HG02763 (cell line): ENCODE data around the gene MGARP.
"Not testable (repeated sequence)": the region's sequence is repeated elsewhere in the genome, so short reads cannot be mapped to it uniquely, and the experiment has no call there.

Source experiments
- ATAC-seq: cut with Tn5 transposase; IDR thresholded peaks from one replicate; pipeline ENCODE4 v1.9.1; 2021; ENCODE audit warnings: mild to moderate bottlenecking, moderate library complexity; ENCODE audit not compliant: unreplicated experiment

The MGARP gene

DNA sequence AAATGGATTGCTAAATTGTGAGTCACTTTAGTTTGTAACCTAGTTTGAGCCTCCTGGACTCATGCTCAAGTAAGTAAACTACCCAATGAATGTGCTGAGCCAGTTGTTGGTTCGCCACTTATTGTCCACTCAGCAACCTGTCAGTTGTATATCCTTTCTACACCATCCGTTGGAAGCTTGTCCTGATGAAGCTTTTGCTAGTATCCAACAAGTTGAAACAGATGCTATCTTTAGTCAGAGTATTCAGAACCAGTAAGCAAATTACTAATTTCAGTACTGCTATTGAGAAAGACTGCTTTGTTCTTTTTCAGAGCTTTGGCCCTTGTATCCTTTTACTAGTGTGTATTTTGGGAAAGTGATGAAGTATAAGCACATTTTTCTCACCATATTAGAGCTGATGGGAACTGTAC, 17.0 kb upstream of the MGARP start:
- ATAC-seq, result no peak

DNA sequence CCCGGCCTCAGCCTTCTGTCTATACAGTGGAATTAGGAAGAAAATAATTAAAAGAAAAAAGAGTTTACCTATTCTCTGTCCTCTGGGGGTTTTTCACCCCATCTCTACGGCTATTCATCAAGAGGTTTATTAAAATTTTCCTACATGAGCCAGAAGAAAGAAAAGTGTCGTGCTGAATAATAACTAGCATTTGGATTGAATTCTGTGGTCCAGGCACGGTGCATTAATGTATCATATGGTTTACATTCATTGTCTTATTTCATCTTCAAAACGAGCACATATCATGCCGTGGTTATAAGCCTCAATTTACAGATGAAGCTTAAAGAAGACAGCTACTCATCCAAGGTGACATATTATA, 15.9 kb upstream of the MGARP start:
- ATAC-seq, result no peak

DNA sequence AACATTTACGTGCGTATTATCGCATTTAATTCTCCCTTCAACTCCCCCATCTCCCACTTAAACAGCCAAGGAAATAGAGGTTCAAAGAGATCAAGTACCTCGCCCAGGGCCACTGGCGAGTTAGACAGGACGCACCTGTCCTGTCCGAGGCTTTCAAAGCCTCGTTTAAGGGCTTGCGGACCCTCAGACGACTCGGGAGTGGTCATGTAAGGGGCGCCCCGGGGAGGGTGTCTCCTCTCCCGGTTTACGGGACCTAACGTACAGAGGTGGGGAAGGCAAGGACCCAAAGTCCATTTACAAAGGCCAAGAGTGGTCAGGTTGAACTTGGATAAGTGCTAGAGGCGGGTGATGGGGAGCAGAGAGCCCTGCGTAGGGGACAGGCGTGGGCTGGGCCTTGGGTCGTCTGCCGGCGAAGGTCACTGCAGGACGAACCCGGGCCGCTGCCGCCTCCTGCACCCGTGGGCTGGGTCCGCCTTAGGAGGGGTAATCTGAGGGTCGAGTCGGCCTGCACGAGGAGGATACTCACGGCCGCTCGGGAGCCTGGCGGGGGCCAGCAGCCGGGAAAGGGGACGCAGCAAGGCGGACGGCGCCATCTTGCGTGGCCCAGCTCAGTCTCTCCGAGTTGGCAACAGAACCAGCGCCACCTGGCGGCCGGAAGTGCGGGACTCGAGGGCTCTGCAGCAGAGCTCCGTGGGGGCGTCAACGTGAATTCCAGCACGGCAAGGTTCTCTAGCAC, 15.3 kb upstream of the MGARP start:
- peak; percentile 95 for ATAC-seq

DNA sequence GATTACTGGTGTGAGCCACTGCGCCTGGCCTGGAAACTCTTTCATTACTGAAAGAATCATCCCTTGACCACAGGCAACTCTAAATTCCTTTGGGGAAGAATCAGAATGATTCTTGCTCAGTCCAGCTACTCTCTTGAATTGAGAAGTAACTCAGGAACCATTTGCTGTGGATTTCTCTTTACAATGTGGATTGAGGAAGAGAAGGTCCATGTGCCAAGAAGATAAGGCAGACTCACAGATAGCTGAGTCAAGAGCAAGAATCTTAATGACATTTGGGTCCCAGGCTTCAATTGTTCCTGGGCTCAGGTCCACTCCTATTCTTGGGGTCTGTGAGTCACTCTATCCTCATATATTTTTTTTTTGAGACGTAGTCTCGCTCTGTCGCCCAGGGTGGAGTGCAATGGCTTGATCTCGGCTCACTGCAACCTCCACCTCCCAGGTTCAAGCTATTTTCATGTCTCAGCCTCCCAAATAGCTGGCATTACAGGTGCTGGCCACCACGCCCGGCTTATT, 6.2 kb upstream of the MGARP start:
- no peak for ATAC-seq

DNA sequence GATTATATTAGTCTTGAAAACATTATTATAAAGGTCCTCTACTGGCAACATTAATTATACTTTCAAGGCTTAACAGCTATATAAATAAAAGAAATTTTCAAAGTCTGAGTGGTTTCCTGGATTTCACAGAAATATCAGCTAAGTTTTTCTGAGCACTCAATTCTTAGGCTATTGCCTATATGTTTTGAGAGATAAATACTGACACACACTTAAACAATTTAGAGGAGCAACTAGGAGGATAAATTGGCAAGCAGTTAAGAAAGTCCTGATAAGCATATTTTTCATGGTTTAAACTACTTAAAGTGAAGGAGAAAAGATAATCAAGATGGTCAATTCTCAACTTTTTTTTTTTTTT, 2.7 kb upstream of the MGARP start:
- ATAC-seq, result no peak

DNA sequence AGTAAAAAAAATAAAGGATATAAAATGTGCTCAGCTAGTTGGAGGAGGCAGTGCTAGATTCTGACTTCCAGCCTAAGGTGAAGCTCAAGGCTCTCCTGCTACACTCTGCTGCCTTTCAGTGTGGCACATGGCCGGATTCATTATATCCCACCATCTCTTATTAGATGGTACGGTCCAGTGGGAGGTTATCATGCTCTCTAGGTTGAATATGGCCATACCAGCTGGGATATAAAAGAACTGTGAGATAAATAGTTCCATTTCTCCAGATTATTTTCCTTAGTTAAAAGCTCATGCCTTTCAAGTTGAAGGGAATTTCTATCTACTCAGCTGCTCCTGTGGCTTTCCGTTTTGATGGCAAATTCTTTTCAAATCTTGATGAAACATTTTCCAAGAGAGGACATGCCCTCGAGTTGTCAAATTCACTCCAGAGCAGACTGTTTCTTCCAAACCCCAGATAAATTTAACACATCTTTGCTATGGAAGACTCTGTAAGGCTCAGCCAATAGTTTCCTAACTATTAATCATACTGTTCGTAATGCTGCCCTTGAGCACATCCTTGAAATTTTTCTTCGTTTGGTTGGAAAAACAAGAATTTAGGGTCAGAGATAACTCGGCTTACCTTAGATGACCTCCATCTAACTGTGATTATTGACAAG, 2.2 kb upstream of the MGARP start:
- no peak for ATAC-seq

DNA sequence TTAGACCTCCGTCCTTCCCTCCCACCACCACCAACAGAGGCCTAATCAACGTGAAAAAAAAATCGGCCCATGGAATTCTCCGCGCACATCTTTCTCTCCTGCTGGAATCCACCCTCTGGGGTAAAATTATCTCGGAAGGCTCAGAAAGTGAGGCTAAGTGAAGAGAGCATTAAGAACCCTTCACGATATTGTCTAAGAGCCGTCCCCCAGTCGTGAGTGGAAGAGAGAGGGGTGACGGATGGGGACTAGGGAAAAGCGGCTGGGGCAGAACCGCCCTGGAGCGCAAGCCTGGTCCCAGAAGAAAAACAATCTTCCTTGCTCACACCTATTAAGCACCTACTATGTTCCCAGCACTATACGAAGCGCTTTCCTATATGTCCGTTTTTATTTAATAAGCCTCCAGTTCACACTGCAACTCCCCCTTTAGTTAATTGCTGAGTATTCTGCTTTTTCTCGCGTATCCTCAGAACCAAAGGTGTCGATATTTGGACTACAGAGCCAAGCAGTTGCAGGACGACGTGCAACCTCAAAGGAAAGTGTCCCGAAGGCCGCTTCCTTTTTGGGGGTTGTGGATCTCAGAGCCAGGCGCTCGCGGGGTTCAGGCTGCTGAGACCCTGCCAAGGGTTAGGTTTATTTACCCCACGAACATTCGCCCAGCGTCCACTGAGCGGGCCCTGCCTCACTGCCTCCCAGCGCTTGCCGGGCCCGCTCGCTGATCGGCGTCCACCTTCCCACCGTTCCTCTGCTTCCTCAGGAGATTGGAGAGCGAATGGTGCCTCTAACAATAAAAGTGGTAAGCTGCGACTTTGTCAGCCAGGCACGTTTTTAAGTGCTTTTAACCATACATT, 889 bp downstream of the MGARP start:
- ATAC-seq, result no peak

DNA sequence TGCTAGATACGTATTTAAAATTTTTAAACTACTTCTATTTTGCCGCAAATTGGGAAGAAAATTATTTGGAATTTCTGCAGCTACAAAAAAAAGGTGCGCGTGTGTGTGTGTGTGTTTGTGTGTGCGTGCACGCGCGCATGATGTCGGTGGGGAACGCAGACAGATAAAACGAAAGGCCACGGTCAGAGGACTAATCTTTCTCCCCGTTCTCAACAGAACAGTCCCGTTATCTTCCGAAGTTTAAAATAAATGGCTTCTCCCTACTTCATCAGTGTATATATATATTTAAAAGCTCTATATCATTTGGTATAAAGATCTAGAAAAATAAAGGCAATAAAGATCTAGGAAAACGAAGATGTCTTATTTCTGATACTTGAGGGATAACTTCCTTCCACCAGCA, 1.5 kb downstream of the MGARP start:
- ATAC-seq, result no peak

DNA sequence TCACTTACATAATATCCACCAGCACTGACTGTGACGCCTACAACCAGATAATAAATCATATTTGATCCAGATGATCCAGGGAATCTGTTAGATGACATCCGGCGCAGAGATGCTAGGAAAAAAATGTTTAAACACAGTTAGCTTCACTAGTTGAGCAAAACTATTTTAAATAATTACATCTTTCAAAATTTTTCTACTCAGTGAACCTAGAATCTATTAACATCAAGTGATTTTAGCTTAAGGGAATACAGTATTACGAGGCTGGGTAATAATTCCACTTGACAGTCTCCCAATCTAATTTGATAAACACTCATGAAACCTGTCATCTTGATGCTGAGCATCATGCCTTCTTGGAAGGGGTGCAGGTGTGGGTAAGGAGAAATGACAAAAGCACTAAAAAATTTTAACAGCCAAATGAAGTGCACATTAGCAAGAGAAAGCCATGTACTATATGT, 4.7 kb downstream of the MGARP start:
- no peak for ATAC-seq

DNA sequence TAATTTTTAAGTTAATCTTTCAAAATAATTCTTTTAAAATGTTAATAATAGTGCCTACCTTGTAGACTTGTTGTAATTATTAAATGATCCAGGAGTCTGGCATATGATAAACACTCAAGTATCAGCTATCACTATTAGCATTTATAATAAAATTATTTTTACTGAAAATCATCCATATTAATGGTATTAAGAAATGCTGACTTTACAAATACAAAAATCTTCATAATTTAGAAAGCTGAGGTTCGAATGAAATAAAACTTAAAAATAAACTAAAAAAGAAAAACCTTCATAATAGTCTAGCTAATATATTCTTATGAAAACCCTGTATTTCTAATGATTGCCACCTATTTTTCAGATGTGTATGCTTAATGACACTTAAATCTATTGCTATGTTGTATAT, 5.2 kb downstream of the MGARP start:
- no peak for ATAC-seq

DNA sequence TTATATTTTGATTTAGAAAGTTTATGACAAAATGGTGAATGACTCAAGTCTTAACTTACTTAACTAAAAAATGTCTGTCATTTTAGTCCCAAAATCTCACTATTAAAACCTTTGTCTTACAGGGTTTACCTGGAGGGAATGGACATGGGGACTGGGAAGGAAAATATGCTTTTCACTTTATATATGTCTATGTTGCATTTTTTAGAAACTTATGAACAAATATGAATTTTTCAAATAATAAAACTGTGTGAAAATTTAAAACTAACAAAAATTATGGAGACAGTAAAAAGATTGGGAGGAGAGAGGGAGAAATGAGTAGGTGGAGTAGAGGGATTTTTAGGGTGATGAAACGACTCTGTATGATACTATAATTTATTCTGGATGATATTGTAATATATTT, 6.2 kb downstream of the MGARP start:
- no peak for ATAC-seq

DNA sequence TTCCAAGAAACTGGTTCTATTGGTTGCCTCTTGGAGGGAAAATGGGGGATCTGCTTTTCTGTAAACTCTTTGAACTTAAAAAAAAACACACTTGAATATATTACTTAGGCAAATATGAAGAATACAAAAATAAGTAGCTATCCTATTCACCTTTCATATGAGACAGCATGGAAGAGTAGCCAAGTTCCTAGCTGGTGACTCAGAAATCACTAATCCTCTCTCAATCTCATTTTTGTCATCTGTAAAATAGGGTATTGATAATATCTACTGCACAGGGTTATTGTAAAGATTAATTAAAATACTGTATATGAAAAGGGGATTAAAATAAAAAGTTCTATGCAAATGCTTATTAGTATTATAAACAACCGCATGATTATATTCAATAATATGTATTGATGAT, 12.7 kb downstream of the MGARP start:
- no peak for ATAC-seq

DNA sequence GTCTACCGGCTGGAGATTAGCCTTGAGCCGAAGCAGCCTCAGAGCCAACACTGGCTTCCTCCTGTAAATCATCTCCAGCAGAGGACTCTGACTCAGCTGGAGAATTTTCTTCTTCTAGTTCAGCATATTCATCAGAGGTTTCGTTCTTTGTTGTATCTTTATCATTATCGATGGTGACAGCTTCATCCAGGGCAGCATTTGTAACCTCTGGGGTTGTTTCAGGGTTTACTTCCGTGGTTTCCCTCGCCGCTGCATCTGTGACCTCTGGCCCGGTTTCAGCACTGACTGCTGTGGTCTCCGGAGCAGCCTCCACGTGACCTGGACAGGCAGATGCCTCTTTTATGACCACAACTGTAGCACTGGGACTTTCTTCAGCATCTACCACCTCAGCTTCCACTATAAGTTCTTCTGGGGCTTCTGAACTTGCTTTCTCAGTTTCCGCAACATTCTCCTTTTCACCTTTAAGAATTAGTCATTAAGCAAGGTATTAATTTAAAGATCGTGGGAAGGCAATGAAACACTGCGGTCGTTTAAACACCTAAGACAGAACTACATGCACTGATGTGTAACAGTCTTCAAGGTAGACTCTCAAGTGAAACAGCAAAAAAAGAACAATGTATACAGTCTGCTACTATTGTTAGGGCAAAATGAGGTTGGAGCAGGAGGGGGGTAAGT, 13.3 kb downstream of the MGARP start:
- ATAC-seq, result peak; percentile 98

DNA sequence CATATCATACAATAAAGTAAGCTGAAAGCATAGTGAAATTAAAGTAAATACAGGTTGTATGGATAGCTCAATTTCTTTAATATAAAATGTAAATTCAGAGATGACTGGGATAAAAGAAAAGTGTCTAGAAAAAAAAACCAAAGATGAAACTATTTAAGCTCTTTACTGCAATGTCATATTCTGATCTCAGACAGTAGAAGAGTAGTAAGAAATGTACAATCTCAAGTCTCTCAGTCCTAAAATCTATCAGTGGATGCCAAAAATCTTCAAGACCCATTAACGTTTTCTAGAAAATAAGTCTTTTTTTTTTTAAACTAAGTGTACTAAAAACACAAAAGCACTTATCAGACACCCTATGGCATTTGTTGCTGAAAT, 13.8 kb downstream of the MGARP start:
- ATAC-seq, result no peak

DNA sequence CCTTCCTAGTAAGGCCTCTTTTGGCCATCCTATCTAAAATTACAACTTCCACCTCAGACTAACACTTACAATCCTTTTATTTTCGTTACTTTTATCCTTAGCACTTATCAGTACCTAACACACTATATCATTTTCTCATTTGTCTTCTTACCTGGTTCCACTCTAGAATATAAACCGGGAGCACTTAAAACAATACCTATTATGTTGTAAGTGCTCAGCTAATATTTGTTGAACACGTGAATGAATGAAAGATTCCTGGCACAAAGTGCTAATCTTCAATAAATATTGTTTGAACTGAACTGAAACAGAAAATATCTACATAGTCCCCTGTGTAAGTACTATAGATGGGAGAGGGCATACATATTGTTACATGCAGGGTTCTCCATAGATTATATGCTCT, 14.4 kb downstream of the MGARP start:
- no peak for ATAC-seq

DNA sequence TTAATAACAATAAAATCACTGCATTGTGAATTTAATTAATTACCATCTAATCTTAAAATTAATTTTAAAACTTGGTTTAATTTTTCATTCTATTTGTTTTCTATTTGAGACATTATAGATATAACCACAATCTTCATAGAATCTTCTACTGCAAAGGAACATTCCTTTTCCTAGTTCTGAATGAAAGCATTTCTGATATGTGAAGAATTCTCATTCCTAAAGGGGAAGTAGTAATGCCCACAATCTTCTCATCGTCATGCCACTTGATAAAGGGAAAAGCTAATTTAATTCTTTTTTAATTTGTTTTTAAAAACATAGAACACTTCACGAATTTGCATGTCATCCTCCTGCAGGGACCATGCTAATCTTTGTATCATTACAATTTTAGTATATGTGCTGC, 23.7 kb downstream of the MGARP start:
- ATAC-seq, result no peak

DNA sequence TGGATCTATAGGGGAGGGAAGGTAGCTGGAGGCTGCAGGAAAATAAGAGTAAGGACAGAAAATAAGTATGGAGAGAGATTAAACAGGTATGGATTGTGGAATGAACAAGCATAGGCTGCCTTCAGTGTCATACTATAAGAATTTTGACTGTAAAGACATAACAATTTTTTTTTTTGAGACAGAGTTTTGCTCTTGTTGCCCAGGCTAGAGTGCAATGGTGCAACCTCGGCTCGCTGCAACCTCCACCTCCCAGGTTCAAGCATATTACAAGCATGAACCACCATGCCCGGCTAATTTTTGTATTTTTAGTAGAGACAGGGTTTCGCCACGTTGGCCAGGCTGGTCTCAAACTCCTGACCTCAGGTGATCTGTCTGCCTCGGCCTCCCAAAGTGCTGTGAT, 24.4 kb downstream of the MGARP start:
- not testable (repeated sequence) for ATAC-seq

DNA sequence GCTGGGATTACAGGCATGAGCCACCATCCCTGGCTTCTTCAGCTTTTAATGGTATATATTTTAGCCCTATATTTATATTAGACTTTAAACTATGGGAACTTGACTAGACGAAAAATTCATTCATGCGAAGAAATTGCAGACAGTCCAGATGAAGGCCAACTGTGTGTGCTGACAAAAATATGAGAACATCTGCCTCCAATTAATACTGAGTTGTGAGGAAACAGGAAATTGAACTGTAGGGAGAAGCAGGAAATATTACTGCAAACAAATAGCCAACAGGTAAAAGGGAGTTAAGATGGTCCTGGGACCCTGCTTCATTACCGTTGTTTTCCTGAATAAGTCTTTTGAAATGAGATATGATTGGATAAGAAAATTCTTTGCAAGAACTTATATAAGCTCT, 26.3 kb downstream of the MGARP start:
- no peak for ATAC-seq

DNA sequence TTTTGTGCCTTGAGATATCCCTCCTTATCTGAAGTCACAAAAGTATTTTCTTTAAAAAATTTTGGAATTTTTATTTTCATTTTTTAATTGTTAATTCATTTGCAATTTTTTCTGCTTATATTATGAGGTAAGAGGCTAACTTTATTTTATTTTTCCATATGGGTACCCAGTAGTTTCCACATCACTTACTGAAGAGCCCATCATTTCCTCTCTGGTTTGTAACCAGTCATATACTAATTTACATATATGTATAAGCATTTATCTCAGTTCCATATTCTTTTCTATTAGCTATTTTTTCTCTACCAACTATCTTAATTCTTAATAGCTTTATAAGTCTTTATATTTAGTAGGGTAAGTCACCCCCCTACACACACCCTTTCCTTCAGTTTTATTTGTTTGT, 27.0 kb downstream of the MGARP start:
- no peak for ATAC-seq

DNA sequence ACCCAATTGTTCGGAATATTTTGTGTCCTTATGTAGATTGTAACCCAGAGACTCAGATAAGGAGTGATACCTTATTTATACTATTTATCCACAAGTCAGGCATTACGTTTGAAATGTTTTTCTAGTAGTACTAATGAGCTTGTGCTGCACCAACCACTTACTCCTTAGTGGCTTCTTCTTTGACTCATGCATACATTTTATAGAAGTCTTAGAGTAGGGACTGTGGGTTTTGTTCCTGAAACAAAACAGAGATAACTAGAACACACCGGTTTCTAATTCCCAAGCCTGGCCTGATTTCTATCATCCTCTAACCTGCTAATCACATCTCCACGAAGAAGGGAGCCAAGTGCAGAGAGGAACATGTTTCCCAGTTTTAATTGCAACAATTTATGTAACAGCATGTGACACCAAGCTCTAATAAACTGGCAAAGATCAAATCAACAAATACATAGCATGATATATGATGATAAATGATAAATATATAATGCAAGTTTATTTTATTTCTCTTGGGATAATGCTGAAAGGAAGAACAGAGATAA, 32.3 kb downstream of the MGARP start:
- no peak for ATAC-seq

DNA sequence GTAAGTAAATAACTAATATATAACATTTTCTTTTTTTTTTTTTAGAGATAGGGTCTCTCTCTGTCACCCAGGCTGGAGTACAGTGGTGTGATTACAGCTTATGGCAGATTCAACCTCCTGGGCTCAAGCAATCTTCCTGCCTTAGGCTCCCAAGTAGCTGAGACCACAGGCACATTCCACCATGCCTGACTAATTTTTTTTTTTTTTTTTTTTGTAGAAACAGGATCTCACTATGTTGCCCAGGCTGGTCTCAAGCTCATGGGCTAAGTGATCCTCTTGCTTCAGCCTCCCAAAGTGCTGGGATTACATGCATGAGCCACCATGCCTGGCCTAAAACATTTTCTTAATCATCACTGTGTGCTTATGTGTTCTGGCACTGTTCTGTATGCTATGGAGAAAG, 32.8 kb downstream of the MGARP start:
- no peak for ATAC-seq
